HG03558 (cell line): ENCODE results near the gene RPS6KA1.
"Not testable (repeated sequence)": the region's sequence is repeated elsewhere in the genome, so short reads cannot be mapped to it uniquely, and the experiment has no call there.

Experiments used
- ATAC-seq: cut with Tn5 transposase; IDR thresholded peaks from one replicate; pipeline ENCODE4 v1.9.1; 2021; ENCODE audit warnings: moderate number of reproducible peaks; ENCODE audit not compliant: unreplicated experiment; ENCODE audit errors: extremely low read depth

The RPS6KA1 gene

GRCh38 chr1:26584588-26584987, 55.0 kb downstream of the RPS6KA1 start:
- ATAC-seq: not testable (repeated sequence)

- no peak for ATAC-seq
These were observed 55.9 kb downstream of the RPS6KA1 start for GRCh38 chr1:26585471-26585870.

- no peak for ATAC-seq
These were observed 63.8 kb downstream of the RPS6KA1 start for GRCh38 chr1:26593385-26593784.

GRCh38 chr1:26594593-26594992, 65.0 kb downstream of the RPS6KA1 start:
- ATAC-seq: not testable (repeated sequence)

GRCh38 chr1:26597629-26598039, 68.1 kb downstream of the RPS6KA1 start:
- no peak for ATAC-seq

- ATAC-seq: no peak
These were observed 69.3 kb downstream of the RPS6KA1 start for GRCh38 chr1:26598890-26599289.

GRCh38 chr1:26602378-26602959, 72.9 kb downstream of the RPS6KA1 start:
- no peak for ATAC-seq

- no peak for ATAC-seq
These were observed 74.3 kb downstream of the RPS6KA1 start for GRCh38 chr1:26603856-26604255.

- no peak for ATAC-seq
These were observed 77.6 kb downstream of the RPS6KA1 start for GRCh38 chr1:26607186-26607585.

- no peak for ATAC-seq
These were observed 79.3 kb downstream of the RPS6KA1 start for GRCh38 chr1:26608895-26609294.

GRCh38 chr1:26610781-26611180, 81.2 kb downstream of the RPS6KA1 start:
- no peak for ATAC-seq

- ATAC-seq: not testable (repeated sequence)
These were observed 83.1 kb downstream of the RPS6KA1 start for GRCh38 chr1:26612627-26613026.

- no peak for ATAC-seq
These were observed 85.3 kb downstream of the RPS6KA1 start for GRCh38 chr1:26614655-26615411.

- ATAC-seq: no peak
These were observed 87.3 kb downstream of the RPS6KA1 start for GRCh38 chr1:26616881-26617280.

- ATAC-seq: no peak
These were observed 89.0 kb downstream of the RPS6KA1 start for GRCh38 chr1:26618561-26618960.
